VCaP (cell line): ENCODE results near the gene MRPS14.
A peak's percentile ranks its signal among the peaks of the same experiment; 100 is the strongest.

Experiments
- H3K27ac ChIP-seq: fragments of 450-650 bp; 2 replicates; pipeline ENCODE4 v1.5.1; 2017
- CTCF ChIP-seq: fragments of 450-650 bp; conservative IDR thresholded peaks from 2 replicates; pipeline ENCODE4 v1.5.1; 2017; ENCODE audit warnings: mild to moderate bottlenecking, moderate library complexity

The MRPS14 gene

GRCh38 chr1:175019524-175019923, 3.7 kb downstream of the MRPS14 start:
- no peak overlapping the region for H3K27ac ChIP-seq
- no peak for TF ChIP-seq CTCF

GRCh38 chr1:175015243-175015642, 8.0 kb downstream of the MRPS14 start:
- no peak overlapping the region for H3K27ac ChIP-seq
- TF ChIP-seq CTCF, result no peak

GRCh38 chr1:175013445-175013844, 9.8 kb downstream of the MRPS14 start:
- TF ChIP-seq CTCF, result no peak
- no peak overlapping the region for H3K27ac ChIP-seq

GRCh38 chr1:175009532-175009931, 13.7 kb downstream of the MRPS14 start:
- H3K27ac ChIP-seq, result peak overlapping the region; percentile 25
- no peak for TF ChIP-seq CTCF

- H3K27ac ChIP-seq, result no peak overlapping the region
- TF ChIP-seq CTCF, result no peak
Observed at GRCh38 chr1:175005085-175005783, 18.0 kb downstream of the MRPS14 start.

GRCh38 chr1:175003521-175003920, 19.7 kb downstream of the MRPS14 start:
- no peak for TF ChIP-seq CTCF

GRCh38 chr1:175002910-175003517, 20.2 kb downstream of the MRPS14 start:
- no peak for TF ChIP-seq CTCF

More at GRCh38 chr1:175003521-175003920, 19.7 kb downstream of the MRPS14 start:
- no peak overlapping the region for H3K27ac ChIP-seq

More at GRCh38 chr1:175002910-175003517, 20.2 kb downstream of the MRPS14 start:
- H3K27ac ChIP-seq, result no peak overlapping the region
